SK-N-MC (cell line): ENCODE data around the gene VPS36.

ENCODE experiments used
- EZH2 ChIP-seq: fragments of 200-600 bp; sonication (generic); IDR thresholded peaks from one replicate; pipeline ENCODE4 v1.6.1; 2017; ENCODE audit warnings: antibody characterized with exemption
- FOXP2 ChIP-seq: optimal IDR thresholded peaks from 2 replicates; pipeline ENCODE3; 2011; ENCODE audit warnings: mild to moderate bottlenecking, moderate library complexity; ENCODE audit not compliant: insufficient read depth; ENCODE audit errors: extremely low read length, control extremely low read depth
- POLR2AphosphoS5 ChIP-seq: IDR thresholded peaks from 2 replicates; pipeline ENCODE4 v1.6.1; 2012; ENCODE audit warnings: mild to moderate bottlenecking, low read depth, low read length, borderline replicate concordance

- TF ChIP-seq POLR2AphosphoS5 (no peak), EZH2 (no peak), FOXP2 (no peak)
These were observed 31.4 kb downstream of the VPS36 start for GRCh38 chr13:52419080-52419479.
